ENCODE measurements around the gene SYT5.

Gene SYT5

GRCh38 chr19:55141696-55142095 is 38.4 kb downstream of the SYT5 start:
- TF ChIP-seq SIN3A (IDR thresholded peaks at IDR 0.05; ENCODE audit: borderline replicate concordance, insufficient read depth, low read length): no peak
- TF ChIP-seq POLR2AphosphoS5 (IDR thresholded peaks at IDR 0.05; ENCODE audit: low read depth, low read length): no peak
- TF ChIP-seq FOXP2 (optimal IDR thresholded peaks at IDR 0.05; ENCODE audit: borderline replicate concordance, extremely low read depth, extremely low read length, insufficient read depth): no peak
- no peak for TF ChIP-seq TAF1 (IDR thresholded peaks at IDR 0.05; ENCODE audit: borderline replicate concordance, insufficient read depth, low read length)
- no peak for TF ChIP-seq REST (IDR thresholded peaks at IDR 0.05; ENCODE audit: insufficient read depth in 1 of 2, low read depth in 2 of 2, low read length in 2 of 2)

- TF ChIP-seq TAF1 (IDR thresholded peaks at IDR 0.05; ENCODE audit: borderline replicate concordance, insufficient read depth, low read length): no peak
- no peak for TF ChIP-seq SIN3A (IDR thresholded peaks at IDR 0.05; ENCODE audit: borderline replicate concordance, insufficient read depth, low read length)
- TF ChIP-seq POLR2AphosphoS5 (IDR thresholded peaks at IDR 0.05; ENCODE audit: low read depth, low read length): no peak
- no peak for TF ChIP-seq FOXP2 (optimal IDR thresholded peaks at IDR 0.05; ENCODE audit: borderline replicate concordance, extremely low read depth, extremely low read length, insufficient read depth)
- TF ChIP-seq REST (IDR thresholded peaks at IDR 0.05; ENCODE audit: insufficient read depth in 1 of 2, low read depth in 2 of 2, low read length in 2 of 2): no peak
Observed at GRCh38 chr19:55137915-55138314, 42.2 kb downstream of the SYT5 start.

GRCh38 chr19:55136399-55137102 is 43.5 kb downstream of the SYT5 start:
- no peak for TF ChIP-seq TAF1 (IDR thresholded peaks at IDR 0.05; ENCODE audit: borderline replicate concordance, insufficient read depth, low read length)
- TF ChIP-seq FOXP2 (optimal IDR thresholded peaks at IDR 0.05; ENCODE audit: borderline replicate concordance, extremely low read depth, extremely low read length, insufficient read depth): no peak
- no peak for TF ChIP-seq SIN3A (IDR thresholded peaks at IDR 0.05; ENCODE audit: borderline replicate concordance, insufficient read depth, low read length)
- no peak for TF ChIP-seq POLR2AphosphoS5 (IDR thresholded peaks at IDR 0.05; ENCODE audit: low read depth, low read length)
- TF ChIP-seq REST (IDR thresholded peaks at IDR 0.05; ENCODE audit: insufficient read depth in 1 of 2, low read depth in 2 of 2, low read length in 2 of 2): no peak

- no peak for TF ChIP-seq POLR2AphosphoS5 (IDR thresholded peaks at IDR 0.05; ENCODE audit: low read depth, low read length)
- no peak for TF ChIP-seq SIN3A (IDR thresholded peaks at IDR 0.05; ENCODE audit: borderline replicate concordance, insufficient read depth, low read length)
- TF ChIP-seq REST (IDR thresholded peaks at IDR 0.05; ENCODE audit: insufficient read depth in 1 of 2, low read depth in 2 of 2, low read length in 2 of 2): no peak
- no peak for TF ChIP-seq FOXP2 (optimal IDR thresholded peaks at IDR 0.05; ENCODE audit: borderline replicate concordance, extremely low read depth, extremely low read length, insufficient read depth)
- no peak for TF ChIP-seq TAF1 (IDR thresholded peaks at IDR 0.05; ENCODE audit: borderline replicate concordance, insufficient read depth, low read length)
Observed at GRCh38 chr19:55134736-55135135, 45.4 kb downstream of the SYT5 start.

All from PFSK-1 (cell line).